ENCODE measurements around the gene CNTN4.

Gene CNTN4

DNA sequence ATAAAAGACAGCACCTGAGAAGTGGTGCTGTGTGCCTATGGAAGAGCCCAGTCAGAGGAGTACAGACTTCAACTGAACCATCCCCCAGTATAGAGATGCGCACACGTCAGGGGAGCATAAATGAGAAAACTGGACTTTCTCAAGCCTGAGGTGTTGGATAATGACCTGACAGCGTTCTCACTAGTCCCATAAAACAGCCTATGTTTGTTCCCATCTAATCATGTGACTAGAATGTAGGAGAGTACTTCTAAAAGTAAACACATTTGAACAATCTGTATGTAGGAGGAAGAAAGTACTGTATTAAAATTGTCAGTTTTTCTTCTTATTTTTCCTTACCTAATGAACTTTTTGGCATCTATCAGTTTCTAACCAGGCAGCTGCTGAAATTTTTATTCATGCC lies 498.9 kb downstream of the CNTN4 start:
- DNase-seq (ENCODE audit: low spot score), result no peak

- no peak for DNase-seq (ENCODE audit: low spot score)
Observed at GRCh38 chr3:2599471-2599870, 500.8 kb downstream of the CNTN4 start.

DNA sequence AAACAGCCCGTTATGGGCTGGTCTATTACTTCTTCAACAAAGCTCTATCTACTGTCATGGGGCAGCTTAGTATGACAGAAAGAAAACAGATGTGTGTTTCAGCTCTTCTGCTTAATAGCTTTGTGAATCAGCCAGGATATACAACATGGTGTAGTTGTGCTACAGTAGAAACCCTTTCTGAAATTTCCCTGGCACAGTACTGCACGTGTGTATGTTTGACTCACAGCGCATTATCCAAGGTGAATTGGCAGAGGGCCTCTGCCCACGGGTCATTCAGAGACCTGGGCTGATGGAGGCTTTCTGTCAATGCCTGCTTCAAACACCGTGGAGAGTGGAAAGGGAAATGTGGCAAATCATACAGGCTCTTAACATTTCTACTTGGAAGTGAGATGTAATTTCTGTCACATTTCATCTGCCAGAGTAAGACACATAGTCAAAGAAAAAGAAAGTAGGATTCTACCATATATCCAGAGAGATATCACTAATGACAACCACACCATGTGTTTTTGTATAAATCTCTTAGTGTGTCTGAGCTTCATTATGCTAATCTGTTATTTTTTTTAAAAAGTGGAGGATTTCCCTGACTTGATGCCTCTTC lies 505.1 kb downstream of the CNTN4 start:
- no peak for DNase-seq (ENCODE audit: low spot score)

- no peak for DNase-seq (ENCODE audit: low spot score)
Observed at GRCh38 chr3:2614578-2614977, 515.9 kb downstream of the CNTN4 start.

DNA sequence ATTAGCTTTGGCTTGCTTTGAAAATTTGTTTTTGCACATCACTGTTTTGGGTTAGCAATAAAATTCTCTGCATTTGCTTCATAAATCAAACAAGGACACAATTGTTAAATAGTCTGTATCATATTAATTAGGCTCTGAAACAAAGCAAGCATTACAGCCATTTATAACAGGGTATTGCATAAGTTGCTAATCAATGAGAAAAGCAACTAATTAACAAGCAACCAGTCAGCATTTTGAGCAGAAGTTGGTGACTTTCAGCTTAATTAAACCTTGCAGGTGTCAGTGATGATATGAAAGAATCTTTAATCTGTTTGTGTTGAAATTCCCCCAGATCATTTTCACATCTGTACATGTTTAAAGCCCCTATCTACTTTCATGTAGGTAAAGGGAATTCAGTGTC lies 516.4 kb downstream of the CNTN4 start:
- no peak for DNase-seq (ENCODE audit: low spot score)

GRCh38 chr3:2623436-2623835 lies 524.8 kb downstream of the CNTN4 start:
- no peak for DNase-seq (ENCODE audit: low spot score)

GRCh38 chr3:2628117-2628516 lies 529.5 kb downstream of the CNTN4 start:
- peak; percentile 5 for DNase-seq (ENCODE audit: low spot score)

DNA sequence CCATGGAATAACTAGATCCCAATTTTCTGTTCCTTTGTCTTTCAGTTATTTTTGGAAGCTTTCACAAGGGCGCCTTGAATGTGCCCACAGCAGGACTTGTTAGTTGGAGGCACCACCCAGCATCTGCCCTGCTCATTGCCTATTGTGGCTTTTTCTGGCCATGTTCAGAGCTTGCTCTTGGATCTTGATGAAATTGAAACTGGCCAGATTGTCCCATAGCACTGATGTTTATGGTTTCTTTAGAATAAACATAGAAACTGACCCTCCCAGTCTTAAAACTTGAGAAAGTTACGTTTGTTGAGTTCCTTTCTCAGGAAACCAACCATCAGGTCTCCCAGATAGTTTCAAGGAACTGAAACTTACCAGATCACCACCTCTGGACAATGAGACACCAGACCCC lies 536.8 kb downstream of the CNTN4 start:
- no peak for DNase-seq (ENCODE audit: low spot score)

GRCh38 chr3:2643606-2644005 lies 544.9 kb downstream of the CNTN4 start:
- DNase-seq (ENCODE audit: low spot score), result no peak

GRCh38 chr3:2645001-2645400 lies 546.3 kb downstream of the CNTN4 start:
- DNase-seq (ENCODE audit: low spot score), result no peak

- DNase-seq (ENCODE audit: low spot score), result no peak
Observed at GRCh38 chr3:2650746-2651145, 552.1 kb downstream of the CNTN4 start.

DNA sequence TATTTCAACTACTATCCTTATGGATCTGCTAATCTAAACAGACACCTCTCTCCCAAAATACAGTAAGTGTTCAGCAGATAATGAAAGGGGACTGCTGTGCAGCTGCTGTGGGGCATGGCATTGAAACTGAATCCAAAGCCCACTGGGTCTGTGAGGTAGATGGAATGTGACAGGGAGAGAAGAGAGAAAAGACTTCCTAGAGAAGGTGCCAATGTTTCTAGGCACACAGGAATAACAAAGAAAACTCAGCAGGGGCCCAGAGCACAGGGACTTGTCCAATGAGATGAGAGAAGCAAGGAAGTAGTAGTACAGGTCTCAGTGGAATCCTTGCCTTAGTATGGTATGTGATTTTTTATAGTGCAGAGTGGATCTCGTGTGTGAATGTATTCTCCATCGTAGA lies 553.7 kb downstream of the CNTN4 start:
- peak; percentile 13 for DNase-seq (ENCODE audit: low spot score)

- no peak for DNase-seq (ENCODE audit: low spot score)
Observed at GRCh38 chr3:2653706-2654105, 555.0 kb downstream of the CNTN4 start.

GRCh38 chr3:2655229-2655701 lies 556.6 kb downstream of the CNTN4 start:
- no peak for DNase-seq (ENCODE audit: low spot score)

GRCh38 chr3:2656806-2657777 lies 558.4 kb downstream of the CNTN4 start:
- no peak for DNase-seq (ENCODE audit: low spot score)

DNA sequence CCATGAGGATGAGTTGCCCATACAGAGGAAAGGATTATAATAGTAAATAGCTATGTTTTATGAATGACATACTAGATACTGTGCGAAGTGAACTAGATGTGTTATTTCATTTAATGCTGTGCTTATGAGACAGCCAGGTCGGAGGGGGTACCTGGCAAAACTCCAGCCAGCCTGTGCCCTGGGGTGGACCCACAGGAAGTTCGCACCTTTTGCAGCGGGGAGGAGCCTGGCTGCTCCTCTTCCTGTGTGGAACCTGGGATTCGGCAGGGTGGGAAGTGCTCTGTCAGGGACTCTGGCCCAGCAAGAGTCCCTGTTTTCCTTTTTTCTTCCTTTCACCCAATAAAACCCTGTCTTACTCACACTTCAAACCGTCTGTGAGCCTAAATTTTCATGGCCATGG lies 559.3 kb downstream of the CNTN4 start:
- no peak for DNase-seq (ENCODE audit: low spot score)

- DNase-seq (ENCODE audit: low spot score), result no peak
Observed at GRCh38 chr3:2659896-2660295, 561.2 kb downstream of the CNTN4 start.

DNA sequence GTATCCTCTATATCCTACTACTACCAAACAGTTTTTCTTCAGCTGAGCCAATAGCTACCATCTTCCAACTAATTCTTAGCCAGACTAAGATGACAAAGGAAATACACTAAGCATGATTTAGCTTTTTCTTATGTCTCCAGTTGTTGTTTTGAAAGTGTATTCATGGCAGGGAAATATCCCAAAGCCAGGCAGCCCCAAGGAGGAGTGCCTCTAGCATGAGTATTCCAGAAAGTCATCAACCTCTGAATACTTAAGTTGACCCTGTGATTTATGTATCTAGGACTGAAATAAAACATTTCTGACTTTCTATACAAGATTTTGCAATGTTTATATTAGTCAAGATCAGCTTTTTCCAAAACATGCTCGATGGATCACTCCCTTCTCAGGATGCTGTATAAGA lies 562.4 kb downstream of the CNTN4 start:
- no peak for DNase-seq (ENCODE audit: low spot score)

DNA sequence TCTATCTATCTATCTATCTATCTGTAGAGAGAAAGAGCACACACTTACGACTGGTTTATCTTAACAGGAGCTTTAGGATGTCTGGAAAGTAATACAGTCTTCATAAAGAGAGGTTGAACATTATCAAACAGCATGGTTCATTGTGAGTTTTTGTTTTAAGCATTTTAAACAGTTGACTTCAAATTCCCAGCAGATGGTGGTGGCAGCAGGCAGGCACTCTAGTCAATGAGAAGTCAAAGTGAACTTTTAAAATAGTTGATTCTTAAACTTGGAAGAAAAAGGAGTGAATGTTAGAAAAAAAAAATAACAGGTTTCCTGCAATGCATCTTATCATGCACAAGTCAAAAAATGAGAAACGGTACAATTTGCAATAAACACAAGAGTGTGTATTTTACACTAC lies 578.8 kb downstream of the CNTN4 start:
- no peak for DNase-seq (ENCODE audit: low spot score)

DNA sequence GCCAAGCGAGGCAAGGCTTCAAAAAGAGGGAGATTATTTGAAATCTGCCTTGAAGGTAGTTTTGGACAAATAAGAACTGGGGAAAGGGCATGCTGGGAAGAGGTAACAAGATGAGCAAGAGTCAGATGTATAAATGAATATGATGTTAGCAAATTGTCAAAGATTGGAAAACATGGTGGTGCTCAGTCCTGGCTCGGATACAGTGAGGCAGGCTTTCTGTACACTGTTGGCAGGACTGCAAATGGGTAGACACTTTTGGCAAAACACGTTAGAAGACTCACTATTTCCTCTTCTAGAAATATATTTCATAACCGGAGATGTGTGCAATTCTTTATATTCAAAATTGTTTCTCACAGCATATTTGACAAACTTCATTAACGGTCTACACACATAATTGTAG lies 581.6 kb downstream of the CNTN4 start:
- DNase-seq (ENCODE audit: low spot score), result no peak

- no peak for DNase-seq (ENCODE audit: low spot score)
Observed at GRCh38 chr3:2684046-2684445, 585.4 kb downstream of the CNTN4 start.

DNA sequence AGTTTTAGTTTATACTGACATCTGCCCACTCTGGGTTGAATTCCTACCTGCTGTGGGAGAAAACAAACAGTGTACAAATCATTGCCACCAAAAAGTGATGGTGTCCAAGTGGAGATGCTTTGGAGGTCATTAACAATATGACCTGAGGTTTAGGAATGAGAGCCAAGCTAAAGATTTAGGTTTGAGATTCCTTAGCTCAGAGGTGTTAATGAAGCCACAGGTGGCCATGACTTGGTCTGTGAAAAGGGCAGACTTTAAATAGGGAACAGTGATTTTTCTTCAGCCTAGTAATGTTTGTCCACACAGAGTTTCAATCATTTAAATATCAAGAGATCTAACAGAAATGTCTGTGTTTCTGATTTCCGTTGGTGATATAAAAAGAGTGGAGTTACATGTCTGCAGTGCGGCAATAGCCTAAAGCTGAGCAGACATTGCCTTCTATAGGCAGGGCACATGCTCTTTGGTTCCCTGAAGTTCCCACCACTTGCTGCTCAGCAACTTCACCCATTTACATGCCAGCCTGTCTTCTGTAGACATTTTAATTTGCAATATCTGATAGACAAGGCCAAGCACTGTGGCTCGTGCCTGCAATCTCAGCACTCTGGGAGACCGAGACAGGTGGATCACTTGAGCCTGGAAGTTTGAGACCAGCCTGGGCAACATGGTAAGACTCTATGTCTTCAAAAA lies 588.3 kb downstream of the CNTN4 start:
- DNase-seq (ENCODE audit: low spot score), result no peak

- no peak for DNase-seq (ENCODE audit: low spot score)
Observed at GRCh38 chr3:2697589-2697988, 598.9 kb downstream of the CNTN4 start.
